MCF 10A (cell line): ENCODE data around the gene CASK. TPM values are rescaled to one million over a fixed set of nuclear protein-coding genes. Genes with fewer than 3 reads are reported as not detected.

Source experiments
- BruUV-seq: library from RNA; stranded (reverse); fragments of 400-500 nt; replicated peaks from 2 replicates; lab custom pipeline; 2021; lab: Mats Ljungman, UMichigan
- CTCF ChIA-PET: fragments of 300-600 bp; sonication (Branson Sonifier 250); formaldehyde crosslinking; extraction: SDS; loops from one replicate; lab custom pipeline; 2021; ENCODE audit warnings: antibody characterized with exemption, inconsistent platforms; lab: Yijun Ruan, JAX
- POLR2A ChIA-PET: fragments of 300-600, 350-650 bp; sonication (Branson Sonifier 250); formaldehyde crosslinking; extraction: SDS; loops from one replicate; lab custom pipeline; 2020; ENCODE audit warnings: antibody characterized with exemption, inconsistent platforms; lab: Yijun Ruan, JAX
- DNase-seq: peaks from one replicate; pipeline ENCODE4 v3.0.0-alpha.2; 2018; ENCODE audit not compliant: unreplicated experiment
- H3K27ac Mint-ChIP-seq: one replicate; pipeline ENCODE4 v1.8.0; 2022; ENCODE audit warnings: mild to moderate bottlenecking, low read depth, mixed read lengths; ENCODE audit not compliant: unreplicated experiment
- H3K27me3 Mint-ChIP-seq: one replicate; pipeline ENCODE4 v1.8.0; 2022; ENCODE audit warnings: mixed read lengths; ENCODE audit not compliant: insufficient read depth, unreplicated experiment
- H3K36me3 Mint-ChIP-seq: one replicate; pipeline ENCODE4 v1.8.0; 2022; ENCODE audit warnings: mild to moderate bottlenecking, moderate library complexity, mixed read lengths; ENCODE audit not compliant: insufficient read depth, unreplicated experiment
- H3K4me1 Mint-ChIP-seq: one replicate; pipeline ENCODE4 v1.8.0; 2022; ENCODE audit warnings: mixed read lengths; ENCODE audit not compliant: insufficient read depth, unreplicated experiment
- H3K4me3 Mint-ChIP-seq: one replicate; pipeline ENCODE4 v1.8.0; 2022; ENCODE audit warnings: mild to moderate bottlenecking, moderate library complexity, mixed read lengths; ENCODE audit not compliant: unreplicated experiment
- H3K9me3 Mint-ChIP-seq: one replicate; pipeline ENCODE4 v1.8.0; 2022; ENCODE audit warnings: mixed read lengths; ENCODE audit not compliant: unreplicated experiment
- intact Hi-C: fragments of 100-400 bp; cut with micrococcal nuclease; formaldehyde crosslinking; loops from 2 replicates; pipeline ENCODE4 v1.14.1; 2022
- total RNA-seq: library from RNA; stranded (reverse); gene quantifications from 2 replicates; pipeline ENCODE4 v1.2.3, GENCODE V29; 2022
- TF ChIP-seq, protein P1 (sequence below): fragments of 200-600 bp; IDR thresholded peaks from one replicate; pipeline ENCODE4 v1.8.0; 2022; ENCODE audit warnings: antibody characterized with exemption, mild to moderate bottlenecking; ENCODE audit not compliant: unreplicated experiment

The CASK gene
- total RNA-seq, 1 experiment from 2014 or later: 34.9 TPM

DNA sequence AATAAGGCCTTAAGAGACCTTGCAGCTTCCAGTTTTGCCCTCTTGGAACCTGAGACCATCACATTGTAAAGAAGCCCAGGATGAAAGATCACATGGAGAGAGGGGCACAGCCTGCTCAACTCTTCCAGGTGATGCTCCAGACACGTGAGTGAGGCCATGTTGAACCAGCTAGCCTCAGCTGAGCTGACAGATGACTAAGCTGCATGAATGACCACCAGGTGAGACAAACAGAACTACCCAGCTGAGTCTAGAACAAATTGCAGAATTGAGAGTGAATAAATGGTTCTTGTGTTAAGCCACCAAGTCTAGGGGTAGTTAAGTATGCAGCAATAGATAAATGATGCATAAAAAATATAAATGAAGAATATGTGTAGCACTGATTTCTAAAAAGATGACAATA, 216.1 kb downstream of the CASK start:
- intact Hi-C loops: no loop called here
- no peak for DNase-seq
- ChIA-PET CTCF (interaction anchor here (1.1 kb wide), 1 partner anchor 540 kb away, joined by 3 read pairs; no protein-coding TSS in a partner anchor), POLR2A (no interaction called here)
- Mint-ChIP-seq H3K36me3 (peaks cover 5% of the 10 kb centered on the region), H3K27ac (no peak overlapping the region), H3K4me3 (no peak overlapping the region), H3K4me1 (no peaks in the 10 kb centered on the region), H3K9me3 (no peaks in the 10 kb centered on the region), H3K27me3 (peaks cover 68% of the 10 kb centered on the region)
- BruUV-seq: no TSS peak
- TF ChIP-seq, protein P1, sequence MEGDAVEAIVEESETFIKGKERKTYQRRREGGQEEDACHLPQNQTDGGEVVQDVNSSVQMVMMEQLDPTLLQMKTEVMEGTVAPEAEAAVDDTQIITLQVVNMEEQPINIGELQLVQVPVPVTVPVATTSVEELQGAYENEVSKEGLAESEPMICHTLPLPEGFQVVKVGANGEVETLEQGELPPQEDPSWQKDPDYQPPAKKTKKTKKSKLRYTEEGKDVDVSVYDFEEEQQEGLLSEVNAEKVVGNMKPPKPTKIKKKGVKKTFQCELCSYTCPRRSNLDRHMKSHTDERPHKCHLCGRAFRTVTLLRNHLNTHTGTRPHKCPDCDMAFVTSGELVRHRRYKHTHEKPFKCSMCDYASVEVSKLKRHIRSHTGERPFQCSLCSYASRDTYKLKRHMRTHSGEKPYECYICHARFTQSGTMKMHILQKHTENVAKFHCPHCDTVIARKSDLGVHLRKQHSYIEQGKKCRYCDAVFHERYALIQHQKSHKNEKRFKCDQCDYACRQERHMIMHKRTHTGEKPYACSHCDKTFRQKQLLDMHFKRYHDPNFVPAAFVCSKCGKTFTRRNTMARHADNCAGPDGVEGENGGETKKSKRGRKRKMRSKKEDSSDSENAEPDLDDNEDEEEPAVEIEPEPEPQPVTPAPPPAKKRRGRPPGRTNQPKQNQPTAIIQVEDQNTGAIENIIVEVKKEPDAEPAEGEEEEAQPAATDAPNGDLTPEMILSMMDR: no peak

DNA sequence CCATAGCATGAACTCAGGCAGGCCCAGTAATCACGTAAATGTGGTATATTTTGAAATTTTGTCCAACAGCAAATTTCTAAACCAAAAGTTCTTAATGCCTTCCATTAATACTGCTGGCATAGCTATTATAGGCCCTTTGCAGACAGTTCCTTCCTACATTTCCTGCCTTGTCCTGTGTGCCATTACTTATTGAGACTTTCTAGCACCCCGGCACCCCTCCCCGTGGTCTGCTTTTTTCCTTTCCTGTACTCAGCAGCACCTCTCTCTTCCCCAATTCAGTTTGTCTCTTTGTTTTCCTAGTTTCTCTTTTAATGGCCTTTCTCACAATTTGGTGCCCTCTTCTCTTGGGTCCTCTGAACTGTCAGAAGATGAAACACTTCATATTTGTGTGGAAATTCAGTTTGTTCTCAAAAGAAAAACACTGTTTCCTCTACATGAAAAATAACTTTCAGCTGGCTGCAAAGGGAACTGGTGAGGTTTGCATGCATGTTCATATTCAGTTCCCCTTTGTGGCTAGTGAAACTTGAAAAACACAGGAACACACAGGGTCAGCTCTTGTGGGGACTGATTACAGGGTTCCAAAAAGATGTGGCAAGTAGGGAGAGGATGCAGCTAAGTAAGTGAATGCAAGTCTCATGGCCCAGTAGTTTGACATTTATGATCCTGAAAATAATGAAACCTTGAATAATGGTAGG, 217.5 kb downstream of the CASK start:
- CTCF ChIA-PET: interaction anchor here (0.7 kb wide), 1 partner anchor 286 kb away, joined by 3 read pairs; no protein-coding TSS in a partner anchor
- H3K9me3 Mint-ChIP-seq: no peaks in the 10 kb centered on the region

GRCh38 chrX:41705042-41705441, 218.3 kb downstream of the CASK start:
- no peaks in the 10 kb centered on the region for H3K9me3 Mint-ChIP-seq
- CTCF ChIA-PET: no interaction called here
- no peak overlapping the region for H3K4me3 Mint-ChIP-seq
- BruUV-seq: no TSS peak
- intact Hi-C loops: no loop called here
- H3K4me1 Mint-ChIP-seq: no peaks in the 10 kb centered on the region
- POLR2A ChIA-PET: no interaction called here
- TF ChIP-seq, protein P1: no peak
- H3K27me3 Mint-ChIP-seq: peaks cover 48% of the 10 kb centered on the region
- H3K36me3 Mint-ChIP-seq: peaks cover 5% of the 10 kb centered on the region
- no peak for DNase-seq
- H3K27ac Mint-ChIP-seq: no peak overlapping the region

More for the DNA sequence above, 217.5 kb downstream of the CASK start:
- H3K36me3 Mint-ChIP-seq: peaks cover 5% of the 10 kb centered on the region
- DNase-seq: no peak
- intact Hi-C loops: no loop called here
- H3K27me3 Mint-ChIP-seq: peaks cover 56% of the 10 kb centered on the region
- BruUV-seq: no TSS peak
- TF ChIP-seq, protein P1: no peak
- POLR2A ChIA-PET: interaction anchor here (0.5 kb wide), 1 partner anchor 177 kb away, joined by 3 read pairs; no protein-coding TSS in a partner anchor
- H3K4me3 Mint-ChIP-seq: no peak overlapping the region
- H3K27ac Mint-ChIP-seq: no peak overlapping the region
- H3K4me1 Mint-ChIP-seq: no peaks in the 10 kb centered on the region

GRCh38 chrX:41703574-41704029, 219.8 kb downstream of the CASK start:
- CTCF ChIA-PET: interaction anchor here (0.7 kb wide), 1 partner anchor 17 kb away, joined by 3 read pairs; no protein-coding TSS in a partner anchor
- no peaks in the 10 kb centered on the region for H3K4me1 Mint-ChIP-seq

More at GRCh38 chrX:41703574-41704029, 219.8 kb downstream of the CASK start:
- Mint-ChIP-seq H3K9me3 (no peaks in the 10 kb centered on the region), H3K4me3 (no peak overlapping the region), H3K27ac (no peak overlapping the region), H3K27me3 (peaks cover 39% of the 10 kb centered on the region), H3K36me3 (peaks cover 5% of the 10 kb centered on the region)
- POLR2A ChIA-PET: interaction anchor here (0.7 kb wide), 1 partner anchor 15 kb away, joined by 3 read pairs; no protein-coding TSS in a partner anchor
- TF ChIP-seq, protein P1: no peak
- intact Hi-C loops: no loop called here
- no peak for DNase-seq
- no TSS peak for BruUV-seq
